HG03280 (cell line): ENCODE results near the gene LINC01488.

Source experiments
- ATAC-seq: cut with Tn5 transposase; IDR thresholded peaks from one replicate; pipeline ENCODE4 v1.9.1; 2021; ENCODE audit warnings: mild to moderate bottlenecking, moderate library complexity; ENCODE audit not compliant: unreplicated experiment

LINC01488 gene

DNA sequence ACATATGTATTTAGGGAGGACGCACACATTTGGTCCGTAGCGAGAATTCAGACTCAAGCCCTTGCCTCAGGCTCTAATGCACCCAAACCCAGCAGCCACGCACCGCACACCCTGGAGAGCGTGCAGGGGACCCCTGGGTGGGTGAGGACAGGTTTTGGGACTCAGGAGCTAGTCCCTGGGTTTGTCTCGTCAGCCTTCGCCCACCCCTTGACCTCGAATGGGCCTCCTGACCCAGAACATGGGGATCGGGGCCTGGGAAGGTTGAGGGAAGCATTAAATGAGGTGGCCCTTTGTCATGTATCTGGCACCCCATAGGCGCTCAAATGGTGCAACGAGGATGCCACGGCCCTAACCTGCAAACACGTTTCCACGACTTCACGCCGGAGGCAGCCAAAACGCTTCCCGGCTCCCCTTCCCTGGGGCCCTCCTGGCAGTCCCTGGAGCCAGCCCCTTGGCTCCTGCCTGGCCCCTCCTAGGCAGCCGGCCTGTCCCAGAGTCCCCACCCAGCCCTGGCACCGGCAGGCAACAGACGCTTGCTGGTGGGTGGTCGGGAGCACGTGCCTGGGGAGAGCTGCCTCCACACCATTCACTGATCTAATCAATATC is 5.5 kb upstream of the LINC01488 start:
- no peak for ATAC-seq

DNA sequence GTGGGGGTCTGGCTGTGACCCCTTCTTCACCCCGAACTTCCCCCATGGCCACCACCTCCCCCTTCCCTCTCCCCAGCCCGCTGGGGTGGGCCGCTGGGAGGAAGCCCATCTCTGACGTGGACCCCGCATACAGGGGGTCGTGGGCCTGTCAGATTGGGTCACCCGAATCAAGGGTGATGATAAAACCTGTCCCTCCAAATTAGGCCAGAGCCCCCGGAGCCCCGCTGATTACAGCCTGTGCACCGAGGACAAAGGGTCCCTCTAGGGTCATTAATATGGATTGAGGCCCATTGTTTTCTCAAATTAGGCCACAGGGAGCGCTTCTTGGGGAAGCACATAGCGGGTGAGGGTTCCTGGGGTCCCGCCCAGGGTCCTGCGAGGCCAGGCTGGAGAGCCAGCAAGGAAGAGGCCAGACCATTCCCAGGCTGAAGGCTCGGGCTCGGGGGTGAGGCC is 4.9 kb upstream of the LINC01488 start:
- no peak for ATAC-seq

DNA sequence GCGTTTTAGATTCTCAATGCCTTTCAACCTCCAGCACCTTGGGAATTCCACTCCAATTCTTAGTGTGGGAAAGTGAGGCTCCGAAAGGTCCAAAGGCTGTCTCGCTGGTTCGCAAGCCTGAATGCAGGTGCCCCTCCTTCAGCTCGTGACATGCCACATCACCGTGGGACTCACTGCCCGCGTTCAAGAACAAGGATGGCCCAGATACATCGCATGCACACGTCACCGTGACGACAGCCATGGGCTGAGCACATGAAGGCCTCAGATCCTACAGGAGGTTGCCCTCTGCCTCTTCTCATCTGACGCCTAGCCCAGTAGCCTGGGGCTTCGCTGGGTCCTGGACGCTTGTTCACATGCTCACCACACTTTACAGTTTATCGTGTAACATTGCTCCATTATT is 4.4 kb upstream of the LINC01488 start:
- ATAC-seq: no peak

DNA sequence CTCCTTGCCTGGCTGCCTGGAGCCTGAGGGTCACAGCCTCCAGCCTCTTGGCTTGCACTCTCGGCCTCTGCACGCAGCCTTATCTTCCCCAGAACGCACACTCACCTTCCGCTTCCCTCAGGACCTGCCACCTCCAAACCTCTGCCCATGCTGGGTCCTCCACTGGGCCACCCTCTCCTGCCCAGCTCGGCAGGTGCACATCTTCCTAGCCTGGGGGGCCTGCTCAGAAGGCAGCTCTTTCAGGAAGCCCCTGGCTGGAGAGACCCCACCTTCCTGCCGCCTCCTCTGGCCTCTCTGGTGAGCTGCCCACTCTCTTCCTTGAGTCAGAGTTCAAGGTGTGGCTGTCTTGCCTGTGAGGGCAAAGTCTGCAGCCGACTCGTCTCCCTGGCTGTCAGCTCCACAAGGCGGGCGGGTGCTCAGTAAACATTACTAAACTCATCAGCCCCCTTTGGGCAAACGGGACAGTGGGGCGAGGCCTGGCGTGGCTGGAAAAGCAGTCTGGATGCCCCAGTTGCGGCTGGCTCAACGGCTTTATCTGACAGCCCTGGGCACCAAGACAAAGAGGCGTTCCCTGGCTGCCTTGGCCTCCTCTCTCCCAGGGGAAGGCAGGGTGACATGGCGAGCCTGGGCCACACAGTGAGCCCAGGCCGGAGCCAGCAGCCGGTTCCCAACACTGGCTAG is 1.7 kb upstream of the LINC01488 start:
- ATAC-seq: no peak

DNA sequence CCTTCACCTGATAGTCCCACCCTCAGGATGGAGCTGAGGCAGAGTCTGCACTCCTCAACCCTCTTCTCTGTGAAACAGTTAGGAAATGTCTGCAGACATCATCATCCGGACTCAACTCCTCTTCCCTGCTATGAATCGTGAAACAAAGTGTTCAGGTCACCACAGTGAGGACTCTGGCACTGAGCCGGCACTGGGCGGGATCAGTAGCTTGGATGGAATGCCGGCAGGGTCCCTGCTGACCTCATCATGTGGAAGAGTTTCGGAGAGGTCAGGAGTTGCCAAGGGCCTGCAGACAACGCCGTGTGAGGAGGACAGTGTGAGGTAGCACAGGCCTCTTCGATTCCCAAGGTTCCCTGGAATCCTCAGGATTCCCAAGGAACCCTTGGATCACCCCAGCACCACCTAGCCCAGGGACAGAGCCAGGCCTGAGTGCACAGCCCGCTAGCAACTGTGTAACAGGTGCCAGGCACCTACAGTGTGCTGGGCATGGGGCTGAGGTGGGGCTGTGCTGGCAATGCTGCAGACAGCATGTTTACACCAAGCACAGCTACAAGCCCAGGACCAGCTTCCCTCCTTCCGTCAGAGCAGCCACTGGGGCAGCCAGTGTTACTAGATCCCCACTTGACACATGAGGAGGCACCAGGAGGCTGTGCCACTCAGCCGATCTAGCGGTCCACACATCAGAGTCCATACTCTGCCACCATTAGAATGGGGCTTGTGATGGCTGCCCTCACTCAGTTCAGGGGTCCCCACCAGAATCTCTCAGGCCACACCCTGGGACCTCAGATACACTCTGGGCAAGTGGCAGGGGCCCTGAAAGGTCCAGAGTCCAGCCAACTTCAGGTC is 693 bp upstream of the LINC01488 start:
- no peak for ATAC-seq

DNA sequence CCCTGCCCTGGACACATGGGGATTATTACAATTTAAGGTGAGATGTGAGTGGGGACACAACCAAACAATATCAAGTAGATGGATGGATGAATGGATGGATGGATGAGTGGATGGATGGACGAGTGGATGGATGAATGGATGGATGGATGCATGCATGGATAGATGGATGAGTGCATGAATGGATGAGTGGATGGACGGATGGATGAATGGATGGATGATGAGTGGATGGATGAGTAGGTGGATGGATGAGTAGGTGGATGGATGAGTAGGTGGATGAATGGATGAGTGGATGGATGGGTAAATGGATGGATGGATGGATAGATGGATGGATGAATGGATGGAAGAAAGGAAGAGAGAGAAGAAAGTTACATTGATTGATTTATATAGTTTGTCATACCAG is 859 bp downstream of the LINC01488 start:
- ATAC-seq: no peak

DNA sequence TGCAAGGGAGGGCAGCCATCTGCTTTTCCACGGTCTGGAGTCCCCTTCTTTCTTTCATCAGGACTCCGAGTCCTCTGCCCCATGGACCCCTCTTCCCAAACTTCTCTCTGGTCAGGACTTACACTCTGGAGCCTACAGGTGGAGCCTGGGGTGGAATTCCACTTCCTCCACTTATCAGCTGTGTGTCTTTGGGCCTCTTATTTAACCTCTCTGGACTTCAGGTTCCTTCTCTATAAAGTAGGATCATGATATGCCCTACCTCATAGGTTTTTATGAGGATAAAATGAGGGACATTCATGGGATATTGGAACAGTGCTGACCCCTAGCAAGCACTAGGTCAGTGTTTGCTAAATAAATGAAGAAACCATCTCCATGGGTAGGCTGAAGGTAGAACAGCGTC is 1.7 kb downstream of the LINC01488 start:
- ATAC-seq: no peak

DNA sequence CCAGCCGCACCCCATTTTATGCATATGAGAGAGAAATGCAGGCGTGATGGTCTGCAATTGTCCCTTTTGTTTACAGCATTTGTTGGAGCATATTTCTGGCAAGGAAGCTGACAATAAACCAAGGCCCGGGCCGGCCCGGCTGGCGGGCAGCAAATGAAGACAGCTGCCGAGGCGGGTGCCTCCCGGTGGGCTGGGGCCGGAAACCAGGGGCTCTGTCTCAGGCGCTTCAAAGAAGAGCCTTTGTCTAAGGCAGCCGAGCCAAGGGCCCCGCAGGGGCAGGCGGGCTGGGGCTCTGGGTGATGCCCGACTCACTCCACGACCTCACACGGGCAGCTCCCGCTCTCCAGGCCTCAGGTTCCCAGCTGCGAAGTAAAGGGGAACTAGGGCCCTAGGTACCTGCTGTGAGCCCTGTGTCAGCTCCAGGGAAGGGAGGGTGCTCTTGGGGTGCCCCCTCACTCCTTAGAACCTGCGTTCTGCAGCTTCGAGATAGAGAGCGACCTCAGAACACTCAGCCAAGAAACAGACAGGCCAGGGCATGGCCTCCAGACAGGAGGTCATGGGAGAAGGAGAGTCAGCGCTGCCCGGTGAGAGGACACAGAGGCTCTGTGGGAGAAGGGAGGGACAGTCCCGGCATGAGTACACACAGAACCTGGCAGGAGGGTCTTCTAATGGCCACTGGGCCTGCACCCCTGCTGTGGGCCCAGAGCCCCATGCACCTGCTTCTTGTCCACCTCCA is 2.4 kb downstream of the LINC01488 start:
- ATAC-seq: no peak

DNA sequence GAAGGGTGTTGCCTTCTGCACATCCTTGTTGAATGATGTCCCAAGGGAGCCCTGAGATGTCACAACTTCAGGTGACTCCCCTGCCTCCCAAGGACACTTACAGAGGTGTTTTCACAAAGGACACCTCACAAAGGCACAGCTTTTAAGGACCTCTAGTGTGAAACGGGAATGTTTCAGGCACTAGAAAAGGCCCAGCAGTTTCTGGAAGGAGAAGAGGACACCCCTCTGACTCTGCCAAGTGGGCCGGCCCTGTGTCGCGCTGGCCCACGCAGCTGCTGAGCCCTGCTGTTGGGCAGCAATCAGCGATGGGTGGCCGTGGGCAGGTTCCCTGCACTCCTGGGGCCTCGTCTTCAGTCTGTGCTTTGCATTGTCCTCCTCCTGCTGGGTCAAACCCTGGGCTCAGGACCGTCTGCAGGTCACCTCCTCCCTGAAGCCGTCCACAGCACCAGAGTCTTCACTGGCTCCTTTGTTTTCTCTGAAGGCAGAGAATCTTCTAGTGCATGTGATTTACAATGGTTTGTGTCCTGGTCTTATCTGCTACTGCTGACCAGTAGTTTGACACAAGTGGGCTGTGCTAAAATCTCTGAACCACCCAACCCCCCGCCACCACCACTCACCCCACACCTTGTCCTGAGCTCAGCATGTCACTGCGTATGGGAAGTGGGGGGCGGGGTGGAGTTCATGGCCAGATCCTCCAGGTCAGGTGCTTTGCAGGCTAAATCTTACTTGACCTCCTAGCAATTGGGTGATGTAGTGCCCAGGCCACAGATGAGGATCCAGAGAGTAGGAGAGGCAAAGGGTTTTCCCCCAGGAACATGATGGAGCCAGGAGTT is 3.2 kb downstream of the LINC01488 start:
- ATAC-seq: no peak

DNA sequence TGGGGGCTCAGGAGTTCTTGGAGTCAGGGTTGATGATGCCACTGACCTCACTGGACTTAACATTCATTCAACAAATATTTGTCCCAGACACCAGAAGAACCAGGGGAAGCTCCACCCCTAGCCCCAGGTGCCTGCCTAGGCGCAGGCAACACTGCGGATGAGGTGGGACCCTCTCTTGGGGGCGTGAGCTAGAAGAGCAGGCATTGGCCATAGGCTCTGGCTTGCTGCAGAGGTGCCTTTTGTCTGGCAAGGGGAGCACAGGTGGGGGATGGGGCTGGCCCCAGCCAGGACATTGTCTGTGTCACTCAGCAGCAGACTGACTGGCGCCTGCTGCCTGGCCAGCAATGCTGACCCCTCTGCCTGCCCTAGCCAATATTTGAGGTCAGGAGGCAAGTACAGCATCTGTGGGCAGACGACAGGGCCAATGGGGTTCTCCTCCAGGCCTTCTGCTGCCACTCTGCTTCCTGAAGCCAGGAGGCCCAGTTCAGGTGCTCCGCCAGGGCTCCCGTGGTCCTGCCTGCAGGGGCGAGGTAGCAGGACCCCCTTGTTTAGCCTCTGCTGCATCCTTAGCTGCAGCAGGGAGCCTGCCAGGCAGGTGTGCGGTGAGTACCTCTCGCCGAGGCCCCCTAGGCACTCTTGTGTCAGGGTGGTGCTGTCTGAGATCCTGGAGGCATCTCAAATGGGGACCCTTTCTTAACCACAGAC is 4.0 kb downstream of the LINC01488 start:
- no peak for ATAC-seq

DNA sequence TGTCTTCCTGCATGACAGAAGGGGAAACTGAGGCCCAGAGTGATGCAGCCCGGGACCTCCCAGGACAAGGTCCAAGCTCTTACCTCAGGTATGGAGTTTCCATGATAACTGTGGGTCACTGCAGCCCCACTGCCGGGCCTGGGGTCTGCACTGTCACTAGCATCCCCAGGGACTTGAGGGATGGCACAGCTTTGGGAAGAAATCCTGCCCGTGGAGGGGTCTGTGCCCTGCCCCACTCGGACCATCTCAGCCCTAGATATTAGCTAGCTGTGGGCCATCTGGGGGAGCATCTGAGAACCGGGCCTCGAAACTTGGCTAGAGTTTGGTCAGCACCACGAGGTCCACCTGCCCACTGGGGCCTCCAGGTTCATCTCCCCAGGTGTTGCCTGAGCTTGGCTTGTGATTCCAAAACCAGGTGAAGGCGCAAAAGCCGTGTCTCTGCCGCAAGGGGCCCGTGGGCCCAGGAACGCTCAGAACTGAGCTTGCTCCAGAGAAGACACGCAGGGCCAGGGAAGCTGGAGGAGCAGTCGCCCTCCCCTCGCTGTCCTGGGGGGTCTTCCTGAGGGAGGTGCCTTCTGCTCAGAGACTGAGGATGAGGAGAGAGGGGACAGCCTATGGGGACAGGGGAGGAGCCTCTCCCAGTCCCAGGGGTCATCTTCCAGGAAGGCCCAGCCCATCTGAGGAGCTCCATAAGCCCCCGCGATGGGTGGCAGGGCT is 4.8 kb downstream of the LINC01488 start:
- no peak for ATAC-seq

DNA sequence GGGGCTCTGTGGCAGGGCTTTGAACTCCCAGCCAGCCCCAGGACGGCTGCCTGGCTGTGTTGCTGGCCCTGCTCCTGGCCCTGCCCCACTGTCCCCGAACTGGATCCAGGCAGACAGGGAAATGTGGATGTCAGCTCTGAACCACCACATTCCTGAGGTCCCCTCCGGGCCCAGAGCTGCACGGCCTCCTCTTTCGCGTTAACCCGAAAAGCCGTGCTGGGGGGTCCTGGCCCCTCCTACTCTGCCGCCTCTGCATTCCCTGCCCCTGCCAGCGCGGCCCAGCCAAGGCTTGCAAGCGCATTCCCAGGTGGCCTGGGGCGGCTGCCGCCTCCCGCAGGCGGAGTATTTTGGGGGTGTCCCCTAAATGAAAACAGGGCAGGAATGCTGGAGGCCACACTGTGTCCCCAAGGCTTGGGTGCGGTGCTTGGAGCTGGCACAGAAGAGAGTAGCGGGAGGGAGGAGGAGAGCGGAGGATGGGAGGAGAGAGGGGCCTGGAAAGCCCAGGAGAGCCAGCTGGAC is 5.4 kb downstream of the LINC01488 start:
- no peak for ATAC-seq

DNA sequence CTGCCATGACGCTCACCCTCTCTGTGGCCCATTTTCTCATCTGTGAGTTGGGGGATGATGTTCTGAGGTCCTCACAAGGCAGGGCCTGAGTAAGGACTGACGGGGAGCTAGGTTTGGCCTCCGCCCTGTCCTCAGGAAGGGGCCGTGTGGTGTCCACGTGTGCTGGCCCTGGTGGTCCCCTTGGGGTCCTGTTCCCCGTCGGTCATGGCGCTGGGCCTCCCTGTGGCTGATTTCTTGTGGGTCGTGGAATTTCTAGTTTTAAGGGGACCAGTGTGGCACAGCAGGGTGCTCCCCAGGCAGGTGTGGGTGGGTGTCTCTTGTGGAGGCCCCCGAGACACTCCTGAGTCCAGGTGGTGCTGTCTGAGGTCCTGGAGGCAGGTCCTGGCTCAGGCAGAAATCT is 5.9 kb downstream of the LINC01488 start:
- ATAC-seq: no peak

DNA sequence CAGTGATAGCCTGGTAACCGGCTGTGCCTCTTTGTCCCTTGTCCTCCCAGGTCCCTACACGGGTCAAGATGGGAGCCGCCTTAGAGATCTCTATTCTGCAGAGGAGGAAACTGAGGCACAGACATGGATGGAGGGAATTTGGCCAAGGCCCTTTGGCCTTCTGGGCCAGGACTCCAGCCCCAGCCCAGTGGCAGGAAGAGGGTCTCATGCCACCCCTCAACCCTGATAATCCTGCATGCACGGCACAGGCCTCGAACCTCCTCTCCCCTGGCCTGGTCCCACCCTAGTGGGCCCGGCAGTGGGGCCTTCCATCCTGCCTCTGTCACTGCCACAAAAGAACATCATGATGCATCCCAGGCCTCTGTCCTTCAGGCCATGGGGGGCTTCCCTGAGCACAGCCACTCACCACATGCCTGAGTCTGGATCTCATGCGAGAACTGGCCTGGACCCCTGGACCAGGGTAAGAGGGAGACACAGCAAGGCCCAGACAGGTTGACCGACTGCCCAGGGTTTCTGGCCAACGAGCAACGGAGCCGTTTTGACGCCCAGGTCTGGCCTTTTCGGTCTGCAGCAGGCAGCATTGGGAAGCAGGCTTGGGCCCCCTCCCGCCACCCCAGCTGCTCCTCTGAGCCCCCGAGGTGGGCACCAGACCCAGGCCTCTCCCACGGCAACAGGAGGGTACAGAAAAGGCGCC is 6.5 kb downstream of the LINC01488 start:
- ATAC-seq: no peak

DNA sequence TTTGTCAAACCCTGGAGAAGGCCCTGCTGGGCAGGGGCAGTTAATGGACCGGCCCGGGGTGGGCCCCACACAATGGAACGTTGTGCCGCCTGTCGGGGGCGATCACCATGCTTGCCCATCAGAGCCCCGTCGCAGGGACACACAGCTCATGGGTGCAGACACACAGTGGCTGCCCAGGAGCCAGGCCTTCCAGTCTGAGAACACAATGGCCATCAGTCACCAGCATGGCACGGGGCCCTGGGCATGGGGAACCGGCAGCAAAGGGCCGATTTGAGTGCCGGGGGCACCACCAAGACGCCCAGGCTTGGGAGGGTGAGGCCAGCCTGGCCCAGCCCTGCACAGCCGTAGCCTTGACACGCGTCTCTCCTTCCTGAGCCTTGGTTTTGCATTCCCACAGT is 7.1 kb downstream of the LINC01488 start:
- no peak for ATAC-seq

DNA sequence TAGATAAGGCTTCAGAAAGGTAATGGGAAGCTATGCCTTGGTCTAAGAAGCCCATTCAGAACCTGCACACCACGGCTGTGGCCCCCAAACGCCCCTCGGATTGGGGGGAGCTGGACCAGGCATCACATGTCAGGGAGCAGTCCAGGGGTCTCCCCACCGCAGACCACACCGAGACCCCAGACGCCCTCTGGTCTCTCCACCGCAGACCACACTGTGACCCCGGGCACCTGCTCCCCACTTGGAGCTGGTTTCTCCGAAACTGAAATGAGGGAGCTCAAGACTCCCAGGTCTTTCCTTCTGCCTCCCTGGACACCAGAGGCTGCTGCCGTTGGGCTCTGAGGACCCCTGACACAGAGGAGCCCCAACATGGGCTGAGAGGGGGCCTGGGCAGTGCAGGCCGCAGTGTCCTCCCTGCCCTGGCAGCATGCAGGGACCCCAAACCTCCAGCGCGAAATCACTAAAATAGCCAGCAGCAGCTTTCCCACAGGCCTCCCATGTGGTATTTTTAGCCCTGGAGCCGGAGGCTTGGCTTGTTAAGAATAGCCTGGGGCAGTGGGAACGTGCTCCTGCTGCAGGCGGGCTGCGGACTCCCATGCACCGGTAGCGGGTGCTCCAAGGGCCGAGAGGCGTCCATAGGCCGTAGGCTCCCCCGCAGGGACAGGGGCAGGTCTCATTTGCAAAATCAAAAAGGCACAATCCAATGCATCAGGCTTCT is 7.7 kb downstream of the LINC01488 start:
- no peak for ATAC-seq

DNA sequence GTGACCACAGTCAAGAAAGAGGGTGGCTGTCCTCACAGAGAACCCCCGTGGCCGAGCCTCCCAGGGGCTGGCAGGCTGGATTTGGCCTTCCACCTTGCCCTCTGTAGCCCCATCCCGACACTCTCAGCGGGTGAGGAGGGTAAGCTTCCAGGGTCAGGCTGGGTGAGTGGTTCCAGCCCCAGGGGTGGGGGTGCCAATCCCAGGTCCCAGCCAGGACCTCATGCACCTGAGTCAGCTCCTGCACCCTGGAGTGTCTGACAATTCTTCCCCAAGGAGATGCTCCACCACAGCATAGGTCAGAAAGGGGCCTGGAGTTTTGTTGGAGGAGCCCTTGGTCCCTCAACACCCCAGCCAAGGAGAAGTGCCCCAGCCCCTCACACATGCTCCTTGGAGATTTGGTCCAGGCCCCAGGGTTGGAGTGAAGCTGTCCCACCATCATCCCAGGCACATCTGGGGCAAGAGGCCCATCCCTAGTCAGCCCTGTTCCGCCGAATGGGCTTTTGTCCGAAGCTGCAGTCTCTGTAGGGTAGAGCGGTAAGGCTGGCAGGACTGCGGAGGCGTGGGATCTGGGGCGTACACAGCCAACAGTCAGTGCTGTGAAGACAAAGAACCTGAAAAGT is 8.4 kb downstream of the LINC01488 start:
- no peak for ATAC-seq
